ENCODE measurements around the gene TP53BP1.

Gene TP53BP1

GRCh38 chr15:43471975-43472374 is 21.0 kb downstream of the TP53BP1 start:
- Histone ChIP-seq H2AFZ (ENCODE audit: low read length) (no peak overlapping the region), H3K36me3 (ENCODE audit: insufficient read depth, low read length) (peaks cover 71% of the 10 kb centered on the region; the same call in 1 of the 2 replicates), H3K9me2 (replicated peaks; ENCODE audit: low read depth, low read length) (no peaks in the 10 kb centered on the region), H4K20me1 (ENCODE audit: insufficient read depth, low read length, poor library complexity, severe bottlenecking) (no peaks in the 10 kb centered on the region), H3K4me1 (ENCODE audit: insufficient read depth, low read length, poor library complexity, severe bottlenecking) (no peaks in the 10 kb centered on the region), H3K9ac (ENCODE audit: low read depth, low read length, poor library complexity, severe bottlenecking) (no peak overlapping the region), H3K27me3 (ENCODE audit: insufficient read depth, low read length, poor library complexity, severe bottlenecking) (no peaks in the 10 kb centered on the region), H3F3A (ENCODE audit: low read depth) (no peaks in the 10 kb centered on the region), H3K4me2 (ENCODE audit: low read depth, low read length, poor library complexity, severe bottlenecking) (no peak overlapping the region), H3K9me3 (ENCODE audit: insufficient read depth, low read depth, low read length) (no peaks in the 10 kb centered on the region), H3K79me2 (ENCODE audit: insufficient read depth, low read length) (no peaks in the 10 kb centered on the region), H3K4me3 (ENCODE audit: low read length, poor library complexity, severe bottlenecking) (no peak overlapping the region)
- TF ChIP-seq EZH2phosphoT487 (IDR thresholded peaks at IDR 0.05; ENCODE audit: borderline replicate concordance), result no peak

GRCh38 chr15:43469867-43470266 is 23.1 kb downstream of the TP53BP1 start:
- Histone ChIP-seq H3K9ac (ENCODE audit: low read depth, low read length, poor library complexity, severe bottlenecking) (no peak overlapping the region), H4K20me1 (ENCODE audit: insufficient read depth, low read length, poor library complexity, severe bottlenecking) (no peaks in the 10 kb centered on the region), H3K36me3 (ENCODE audit: insufficient read depth, low read length) (peaks cover 70% of the 10 kb centered on the region; the same call in 1 of the 2 replicates), H3K79me2 (ENCODE audit: insufficient read depth, low read length) (no peaks in the 10 kb centered on the region), H2AFZ (ENCODE audit: low read length) (no peak overlapping the region), H3K4me1 (ENCODE audit: insufficient read depth, low read length, poor library complexity, severe bottlenecking) (no peaks in the 10 kb centered on the region), H3K27me3 (ENCODE audit: insufficient read depth, low read length, poor library complexity, severe bottlenecking) (no peaks in the 10 kb centered on the region), H3K4me3 (ENCODE audit: low read length, poor library complexity, severe bottlenecking) (no peak overlapping the region), H3F3A (ENCODE audit: low read depth) (no peaks in the 10 kb centered on the region), H3K9me2 (replicated peaks; ENCODE audit: low read depth, low read length) (no peaks in the 10 kb centered on the region), H3K9me3 (ENCODE audit: insufficient read depth, low read depth, low read length) (no peaks in the 10 kb centered on the region), H3K4me2 (ENCODE audit: low read depth, low read length, poor library complexity, severe bottlenecking) (no peak overlapping the region)
- TF ChIP-seq EZH2phosphoT487 (IDR thresholded peaks at IDR 0.05; ENCODE audit: borderline replicate concordance) (no peak), CTCF (conservative IDR thresholded peaks at IDR 0.05; ENCODE audit: low read length) (no peak)

GRCh38 chr15:43465100-43465499 is 27.9 kb downstream of the TP53BP1 start:
- no peaks in the 10 kb centered on the region for H3K9me2 ChIP-seq (replicated peaks; ENCODE audit: low read depth, low read length)
- no peaks in the 10 kb centered on the region for H3K9me3 ChIP-seq (ENCODE audit: insufficient read depth, low read depth, low read length)
- no peaks in the 10 kb centered on the region for H3K27me3 ChIP-seq (ENCODE audit: insufficient read depth, low read length, poor library complexity, severe bottlenecking)
- H3K4me3 ChIP-seq (ENCODE audit: low read length, poor library complexity, severe bottlenecking), result no peak overlapping the region
- H3K4me1 ChIP-seq (ENCODE audit: insufficient read depth, low read length, poor library complexity, severe bottlenecking), result no peaks in the 10 kb centered on the region
- H4K20me1 ChIP-seq (ENCODE audit: insufficient read depth, low read length, poor library complexity, severe bottlenecking), result no peaks in the 10 kb centered on the region
- TF ChIP-seq EZH2phosphoT487 (IDR thresholded peaks at IDR 0.05; ENCODE audit: borderline replicate concordance), result no peak
- TF ChIP-seq CTCF (conservative IDR thresholded peaks at IDR 0.05; ENCODE audit: low read length), result no peak
- H3F3A ChIP-seq (ENCODE audit: low read depth), result no peaks in the 10 kb centered on the region
- H3K79me2 ChIP-seq (ENCODE audit: insufficient read depth, low read length), result no peaks in the 10 kb centered on the region
- H3K4me2 ChIP-seq (ENCODE audit: low read depth, low read length, poor library complexity, severe bottlenecking), result no peak overlapping the region
- H3K9ac ChIP-seq (ENCODE audit: low read depth, low read length, poor library complexity, severe bottlenecking), result no peak overlapping the region
- H2AFZ ChIP-seq (ENCODE audit: low read length), result no peak overlapping the region
- peaks cover 62% of the 10 kb centered on the region; the same call in 1 of the 2 replicates for H3K36me3 ChIP-seq (ENCODE audit: insufficient read depth, low read length)

- H3K9me2 ChIP-seq (replicated peaks; ENCODE audit: low read depth, low read length), result no peaks in the 10 kb centered on the region
- H3K9ac ChIP-seq (ENCODE audit: low read depth, low read length, poor library complexity, severe bottlenecking), result no peak overlapping the region
- no peak overlapping the region for H3K4me2 ChIP-seq (ENCODE audit: low read depth, low read length, poor library complexity, severe bottlenecking)
- H4K20me1 ChIP-seq (ENCODE audit: insufficient read depth, low read length, poor library complexity, severe bottlenecking), result no peaks in the 10 kb centered on the region
- no peaks in the 10 kb centered on the region for H3K79me2 ChIP-seq (ENCODE audit: insufficient read depth, low read length)
- no peaks in the 10 kb centered on the region for H3F3A ChIP-seq (ENCODE audit: low read depth)
- H3K4me1 ChIP-seq (ENCODE audit: insufficient read depth, low read length, poor library complexity, severe bottlenecking), result no peaks in the 10 kb centered on the region
- no peak overlapping the region for H2AFZ ChIP-seq (ENCODE audit: low read length)
- no peaks in the 10 kb centered on the region for H3K9me3 ChIP-seq (ENCODE audit: insufficient read depth, low read depth, low read length)
- no peaks in the 10 kb centered on the region for H3K27me3 ChIP-seq (ENCODE audit: insufficient read depth, low read length, poor library complexity, severe bottlenecking)
- no peak for TF ChIP-seq CTCF (conservative IDR thresholded peaks at IDR 0.05; ENCODE audit: low read length)
- no peak for TF ChIP-seq EZH2phosphoT487 (IDR thresholded peaks at IDR 0.05; ENCODE audit: borderline replicate concordance)
- H3K36me3 ChIP-seq (ENCODE audit: insufficient read depth, low read length), result peaks cover 56% of the 10 kb centered on the region; the same call in 1 of the 2 replicates
- no peak overlapping the region for H3K4me3 ChIP-seq (ENCODE audit: low read length, poor library complexity, severe bottlenecking)
Observed at GRCh38 chr15:43463998-43464397, 29.0 kb downstream of the TP53BP1 start.
